Measurements from ENCODE around the gene TUBB4B. TPM values are rescaled to one million over a fixed set of nuclear protein-coding genes. Genes with fewer than 3 reads are reported as not detected.
A peak's percentile ranks its signal among the peaks of the same experiment; 100 is the strongest.

Gene TUBB4B
- total and polyA plus RNA-seq, 2 experiments from 2014 or later: 334 to 389 TPM

- Histone ChIP-seq H3K36me3 (ENCODE audit: insufficient read depth) (peaks cover 6% of the 10 kb centered on the region; the same call in 1 of the 2 replicates), H3K4me3 (no peak overlapping the region), H3K9me2 (ENCODE audit: insufficient read depth) (no peaks in the 10 kb centered on the region), H3K4me2 (no peak overlapping the region), H3K27me3 (ENCODE audit: insufficient read depth) (no peaks in the 10 kb centered on the region), H3K79me2 (replicated peaks; ENCODE audit: insufficient read depth) (no peaks in the 10 kb centered on the region), H3F3A (replicated peaks; ENCODE audit: low read depth) (0 out of 2 replicates have a peak, but pooled peaks cover 2% of the 10 kb centered on the region), H3K4me1 (ENCODE audit: insufficient read depth) (peaks cover 12% of the 10 kb centered on the region), H2AFZ (no peak overlapping the region), H4K20me1 (replicated peaks; ENCODE audit: insufficient read depth) (0 out of 2 replicates have a peak, but pooled peaks cover 5% of the 10 kb centered on the region), H3K27ac (ENCODE audit: low read depth) (peak overlapping the region; percentile 55; the same call in 1 of the 2 replicates)
- ATAC-seq (no peak), DNase-seq (ENCODE audit: low spot score) (no peak)
- peaks cover 25% of the 10 kb centered on the region for H3K36me3 Mint-ChIP-seq (ENCODE audit: low read depth)
- peaks cover 32% of the 10 kb centered on the region for H3K27me3 Mint-ChIP-seq (ENCODE audit: insufficient read depth, low read depth, poor library complexity)
- peaks cover 36% of the 10 kb centered on the region for H3K4me1 Mint-ChIP-seq
- H3K4me3 Mint-ChIP-seq: no peak overlapping the region
- TF ChIP-seq, protein P1, sequence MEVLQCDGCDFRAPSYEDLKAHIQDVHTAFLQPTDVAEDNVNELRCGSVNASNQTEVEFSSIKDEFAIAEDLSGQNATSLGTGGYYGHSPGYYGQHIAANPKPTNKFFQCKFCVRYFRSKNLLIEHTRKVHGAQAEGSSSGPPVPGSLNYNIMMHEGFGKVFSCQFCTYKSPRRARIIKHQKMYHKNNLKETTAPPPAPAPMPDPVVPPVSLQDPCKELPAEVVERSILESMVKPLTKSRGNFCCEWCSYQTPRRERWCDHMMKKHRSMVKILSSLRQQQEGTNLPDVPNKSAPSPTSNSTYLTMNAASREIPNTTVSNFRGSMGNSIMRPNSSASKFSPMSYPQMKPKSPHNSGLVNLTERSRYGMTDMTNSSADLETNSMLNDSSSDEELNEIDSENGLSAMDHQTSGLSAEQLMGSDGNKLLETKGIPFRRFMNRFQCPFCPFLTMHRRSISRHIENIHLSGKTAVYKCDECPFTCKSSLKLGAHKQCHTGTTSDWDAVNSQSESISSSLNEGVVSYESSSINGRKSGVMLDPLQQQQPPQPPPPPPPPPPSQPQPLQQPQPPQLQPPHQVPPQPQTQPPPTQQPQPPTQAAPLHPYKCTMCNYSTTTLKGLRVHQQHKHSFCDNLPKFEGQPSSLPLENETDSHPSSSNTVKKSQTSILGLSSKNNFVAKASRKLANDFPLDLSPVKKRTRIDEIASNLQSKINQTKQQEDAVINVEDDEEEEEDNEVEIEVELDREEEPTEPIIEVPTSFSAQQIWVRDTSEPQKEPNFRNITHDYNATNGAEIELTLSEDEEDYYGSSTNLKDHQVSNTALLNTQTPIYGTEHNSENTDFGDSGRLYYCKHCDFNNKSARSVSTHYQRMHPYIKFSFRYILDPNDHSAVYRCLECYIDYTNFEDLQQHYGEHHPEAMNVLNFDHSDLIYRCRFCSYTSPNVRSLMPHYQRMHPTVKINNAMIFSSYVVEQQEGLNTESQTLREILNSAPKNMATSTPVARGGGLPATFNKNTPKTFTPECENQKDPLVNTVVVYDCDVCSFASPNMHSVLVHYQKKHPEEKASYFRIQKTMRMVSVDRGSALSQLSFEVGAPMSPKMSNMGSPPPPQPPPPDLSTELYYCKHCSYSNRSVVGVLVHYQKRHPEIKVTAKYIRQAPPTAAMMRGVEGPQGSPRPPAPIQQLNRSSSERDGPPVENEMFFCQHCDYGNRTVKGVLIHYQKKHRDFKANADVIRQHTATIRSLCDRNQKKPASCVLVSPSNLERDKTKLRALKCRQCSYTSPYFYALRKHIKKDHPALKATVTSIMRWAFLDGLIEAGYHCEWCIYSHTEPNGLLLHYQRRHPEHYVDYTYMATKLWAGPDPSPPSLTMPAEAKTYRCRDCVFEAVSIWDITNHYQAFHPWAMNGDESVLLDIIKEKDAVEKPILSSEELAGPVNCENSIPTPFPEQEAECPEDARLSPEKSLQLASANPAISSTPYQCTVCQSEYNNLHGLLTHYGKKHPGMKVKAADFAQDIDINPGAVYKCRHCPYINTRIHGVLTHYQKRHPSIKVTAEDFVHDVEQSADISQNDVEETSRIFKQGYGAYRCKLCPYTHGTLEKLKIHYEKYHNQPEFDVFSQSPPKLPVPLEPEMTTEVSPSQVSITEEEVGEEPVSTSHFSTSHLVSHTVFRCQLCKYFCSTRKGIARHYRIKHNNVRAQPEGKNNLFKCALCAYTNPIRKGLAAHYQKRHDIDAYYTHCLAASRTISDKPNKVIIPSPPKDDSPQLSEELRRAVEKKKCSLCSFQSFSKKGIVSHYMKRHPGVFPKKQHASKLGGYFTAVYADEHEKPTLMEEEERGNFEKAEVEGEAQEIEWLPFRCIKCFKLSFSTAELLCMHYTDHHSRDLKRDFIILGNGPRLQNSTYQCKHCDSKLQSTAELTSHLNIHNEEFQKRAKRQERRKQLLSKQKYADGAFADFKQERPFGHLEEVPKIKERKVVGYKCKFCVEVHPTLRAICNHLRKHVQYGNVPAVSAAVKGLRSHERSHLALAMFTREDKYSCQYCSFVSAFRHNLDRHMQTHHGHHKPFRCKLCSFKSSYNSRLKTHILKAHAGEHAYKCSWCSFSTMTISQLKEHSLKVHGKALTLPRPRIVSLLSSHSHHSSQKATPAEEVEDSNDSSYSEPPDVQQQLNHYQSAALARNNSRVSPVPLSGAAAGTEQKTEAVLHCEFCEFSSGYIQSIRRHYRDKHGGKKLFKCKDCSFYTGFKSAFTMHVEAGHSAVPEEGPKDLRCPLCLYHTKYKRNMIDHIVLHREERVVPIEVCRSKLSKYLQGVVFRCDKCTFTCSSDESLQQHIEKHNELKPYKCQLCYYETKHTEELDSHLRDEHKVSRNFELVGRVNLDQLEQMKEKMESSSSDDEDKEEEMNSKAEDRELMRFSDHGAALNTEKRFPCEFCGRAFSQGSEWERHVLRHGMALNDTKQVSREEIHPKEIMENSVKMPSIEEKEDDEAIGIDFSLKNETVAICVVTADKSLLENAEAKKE (CRISPR knock-in tag; IDR thresholded peaks at IDR 0.05): no peak
- TF ChIP-seq EZH2 (IDR thresholded peaks at IDR 0.05; ENCODE audit: low read depth, unreplicated experiment): no peak
- TF ChIP-seq ETS1 (IDR thresholded peaks at IDR 0.05): no peak
- peak overlapping the region; percentile 84; the same call in 1 of the 2 replicates for H3K27ac Mint-ChIP-seq
- H3K9me3 Mint-ChIP-seq: no peaks in the 10 kb centered on the region; the same call in 2 of the 3 replicates
Measured at GRCh38 chr9:137273095-137273490, 32.0 kb downstream of the TUBB4B start.

Measured in GM23338 (cell line).